ENCODE results near the gene ANKRD42. TPM values are rescaled to one million over a fixed set of nuclear protein-coding genes. Genes with fewer than 3 reads are reported as not detected.
A peak's percentile ranks its signal among the peaks of the same experiment; 100 is the strongest.

ANKRD42 gene
- total RNA-seq, result 6.9 to 7.8 TPM (median 7.0 TPM) in 3 replicates

- peaks cover 13% of the 10 kb centered on the region for H3K36me3 Mint-ChIP-seq
- H3K9me3 Mint-ChIP-seq, result no peaks in the 10 kb centered on the region
- H3K27me3 Mint-ChIP-seq (ENCODE audit: low read depth), result no peaks in the 10 kb centered on the region
- peak within 1 kb of the TSS; percentile 98 for H3K4me3 Mint-ChIP-seq
- H3K4me1 Mint-ChIP-seq, result peaks cover 26% of the 10 kb centered on the region
- no peak for TF ChIP-seq CTCF (IDR thresholded peaks at IDR 0.05; ENCODE audit: unreplicated experiment)
- peak; percentile 70 to 87 for DNase-seq (ENCODE audit: low spot score in 2 of 2, unreplicated experiment in 2 of 2)
- peak within 1 kb of the TSS; percentile 99 for H3K27ac Mint-ChIP-seq
These were observed at the start of gene ANKRD42 for GRCh38 chr11:83193315-83194280. Gene ANKRD42 (plus strand): TSS chr11:83193712. CDS start chr11:83194671, 959 bp downstream.

DNA sequence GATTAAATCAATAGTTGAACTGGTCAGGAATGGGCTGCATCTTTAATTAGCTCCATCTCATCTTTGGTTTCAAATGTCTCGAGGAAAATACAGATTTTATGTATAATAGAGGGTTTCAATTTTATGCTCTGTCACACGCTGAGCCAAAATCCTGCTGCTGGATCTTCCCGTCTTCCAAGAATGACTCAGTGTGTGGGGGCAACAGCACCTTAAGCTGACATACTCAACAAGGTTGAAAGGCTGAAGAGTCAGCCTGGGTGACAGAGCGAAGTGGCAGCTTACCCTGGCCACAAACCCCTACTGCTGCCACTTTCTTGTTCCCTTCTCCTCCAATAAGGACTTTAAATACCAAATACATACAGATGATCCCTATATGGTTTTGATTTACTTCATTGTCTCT is 45.6 kb upstream of the ANKRD42 start:
- no peak for DNase-seq (ENCODE audit: low spot score in 2 of 2, unreplicated experiment in 2 of 2)
- H3K4me1 Mint-ChIP-seq, result no peaks in the 10 kb centered on the region
- H3K27ac Mint-ChIP-seq, result no peak overlapping the region
- no peaks in the 10 kb centered on the region for H3K27me3 Mint-ChIP-seq (ENCODE audit: low read depth)
- no peaks in the 10 kb centered on the region for H3K36me3 Mint-ChIP-seq
- H3K4me3 Mint-ChIP-seq, result no peak overlapping the region
- no peaks in the 10 kb centered on the region for H3K9me3 Mint-ChIP-seq
- TF ChIP-seq CTCF (IDR thresholded peaks at IDR 0.05; ENCODE audit: unreplicated experiment), result no peak

DNA sequence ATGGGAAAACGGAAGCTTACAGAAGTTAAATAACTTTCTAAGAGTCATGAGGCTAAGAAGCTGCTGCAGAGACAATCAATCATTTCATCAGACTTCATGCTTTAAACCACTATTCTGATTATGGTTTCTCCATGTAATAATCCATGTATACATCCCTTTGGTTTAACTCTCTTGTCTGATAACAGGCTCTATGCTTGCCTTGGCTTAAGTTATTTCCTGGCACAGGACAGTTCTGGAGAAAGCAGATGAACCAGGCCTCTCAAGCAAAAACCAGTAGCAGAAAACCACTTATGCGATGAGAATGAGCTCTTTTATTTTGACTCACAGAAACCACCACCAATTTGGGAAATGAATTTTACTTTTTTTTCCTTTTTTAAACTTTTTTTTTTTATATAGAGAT is 43.1 kb upstream of the ANKRD42 start:
- no peak for TF ChIP-seq CTCF (IDR thresholded peaks at IDR 0.05; ENCODE audit: unreplicated experiment)
- Mint-ChIP-seq H3K9me3 (no peaks in the 10 kb centered on the region), H3K4me1 (no peaks in the 10 kb centered on the region), H3K27ac (no peak overlapping the region), H3K27me3 (ENCODE audit: low read depth) (no peaks in the 10 kb centered on the region), H3K36me3 (no peaks in the 10 kb centered on the region), H3K4me3 (no peak overlapping the region)
- DNase-seq (ENCODE audit: low spot score in 2 of 2, unreplicated experiment in 2 of 2), result no peak

GRCh38 chr11:83151274-83151977 is 42.1 kb upstream of the ANKRD42 start:
- Mint-ChIP-seq H3K4me3 (no peak overlapping the region), H3K27ac (no peak overlapping the region), H3K27me3 (ENCODE audit: low read depth) (no peaks in the 10 kb centered on the region), H3K4me1 (no peaks in the 10 kb centered on the region), H3K9me3 (no peaks in the 10 kb centered on the region), H3K36me3 (no peaks in the 10 kb centered on the region)
- no peak for TF ChIP-seq CTCF (IDR thresholded peaks at IDR 0.05; ENCODE audit: unreplicated experiment)
- no peak for DNase-seq (ENCODE audit: low spot score in 2 of 2, unreplicated experiment in 2 of 2)

GRCh38 chr11:83152264-83152663 is 41.2 kb upstream of the ANKRD42 start:
- H3K4me3 Mint-ChIP-seq, result no peak overlapping the region
- H3K36me3 Mint-ChIP-seq, result no peaks in the 10 kb centered on the region
- no peaks in the 10 kb centered on the region for H3K27me3 Mint-ChIP-seq (ENCODE audit: low read depth)
- DNase-seq (ENCODE audit: low spot score in 2 of 2, unreplicated experiment in 2 of 2), result no peak
- no peaks in the 10 kb centered on the region for H3K9me3 Mint-ChIP-seq
- H3K27ac Mint-ChIP-seq, result no peak overlapping the region
- TF ChIP-seq CTCF (IDR thresholded peaks at IDR 0.05; ENCODE audit: unreplicated experiment), result no peak
- no peaks in the 10 kb centered on the region for H3K4me1 Mint-ChIP-seq
